Measurements from ENCODE around the gene IMP3.

IMP3 gene

GRCh38 chr15:75620058-75620820 is 19.8 kb downstream of the IMP3 start:
- no peak overlapping the region for H3K4me3 ChIP-seq (replicated peaks; ENCODE audit: low read depth, low read length)
- DNase-seq (ENCODE audit: extremely low read depth, insufficient read length) = no peak
- TF ChIP-seq CTCF (IDR thresholded peaks at IDR 0.05; ENCODE audit: insufficient read depth, low read length, poor library complexity, severe bottlenecking) = no peak
- H3K36me3 ChIP-seq (ENCODE audit: control insufficient read depth, insufficient read depth, low read length) = peaks cover 15% of the 10 kb centered on the region
- no peaks in the 10 kb centered on the region for H3K27me3 ChIP-seq (replicated peaks; ENCODE audit: control insufficient read depth, insufficient read depth, low read length)

GRCh38 chr15:75616766-75617165 is 23.3 kb downstream of the IMP3 start:
- Histone ChIP-seq H3K27me3 (replicated peaks; ENCODE audit: control insufficient read depth, insufficient read depth, low read length) (no peaks in the 10 kb centered on the region), H3K4me3 (replicated peaks; ENCODE audit: low read depth, low read length) (no peak overlapping the region), H3K36me3 (ENCODE audit: control insufficient read depth, insufficient read depth, low read length) (peaks cover 21% of the 10 kb centered on the region)
- TF ChIP-seq CTCF (IDR thresholded peaks at IDR 0.05; ENCODE audit: insufficient read depth, low read length, poor library complexity, severe bottlenecking) = no peak
- no peak for DNase-seq (ENCODE audit: extremely low read depth, insufficient read length)

DNA sequence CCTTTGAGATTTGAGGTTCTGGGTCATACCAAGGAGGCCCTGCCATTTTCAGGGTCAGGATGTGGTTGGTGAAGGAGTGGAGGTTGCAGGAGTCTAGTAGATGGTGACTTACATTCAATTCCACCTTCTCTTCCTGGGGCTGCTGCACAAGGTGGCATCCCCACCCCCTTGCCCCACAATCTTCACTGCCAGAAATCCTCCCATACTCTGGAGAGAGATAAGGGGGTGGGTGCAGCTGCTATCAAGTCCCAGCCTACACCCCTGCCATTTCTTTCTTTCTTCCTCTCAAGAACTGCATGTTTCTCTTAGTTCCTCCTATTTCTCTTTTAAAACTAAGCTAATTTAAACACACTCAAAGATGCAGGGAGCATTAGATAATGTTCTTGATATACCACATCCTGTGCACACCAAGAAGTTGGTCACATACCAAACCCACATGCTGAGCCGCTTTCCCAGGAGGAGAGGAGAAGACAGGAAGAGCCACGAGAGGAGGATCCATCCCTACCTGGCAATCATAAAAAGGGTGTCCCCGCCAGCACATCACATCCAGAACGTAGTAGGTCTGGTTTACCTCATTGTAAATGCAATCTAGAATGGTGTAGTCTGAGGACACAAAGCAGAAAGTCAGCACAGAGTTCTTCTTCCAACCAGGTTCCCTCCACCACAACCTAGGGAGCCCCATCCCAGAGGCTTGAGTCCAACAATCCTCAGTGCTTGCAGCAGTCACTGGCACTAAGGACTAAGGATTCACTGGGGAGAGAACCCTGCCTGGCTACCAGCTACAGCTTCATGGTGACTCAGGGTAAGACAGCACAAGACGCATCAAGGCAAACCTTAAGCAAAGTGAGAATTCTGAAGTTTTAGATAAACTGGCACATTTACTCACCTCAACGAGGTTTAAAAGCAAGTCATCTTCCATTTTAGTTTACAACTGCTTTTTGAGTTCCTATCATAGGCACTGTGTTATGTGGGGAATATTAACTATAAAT is 33.0 kb downstream of the IMP3 start:
- Histone ChIP-seq H3K36me3 (ENCODE audit: control insufficient read depth, insufficient read depth, low read length) (peaks cover 23% of the 10 kb centered on the region), H3K4me3 (replicated peaks; ENCODE audit: low read depth, low read length) (no peak overlapping the region), H3K27me3 (replicated peaks; ENCODE audit: control insufficient read depth, insufficient read depth, low read length) (no peaks in the 10 kb centered on the region)
- DNase-seq (ENCODE audit: extremely low read depth, insufficient read length) = no peak
- no peak for TF ChIP-seq CTCF (IDR thresholded peaks at IDR 0.05; ENCODE audit: insufficient read depth, low read length, poor library complexity, severe bottlenecking)

GRCh38 chr15:75606026-75606425 is 34.0 kb downstream of the IMP3 start:
- TF ChIP-seq CTCF (IDR thresholded peaks at IDR 0.05; ENCODE audit: insufficient read depth, low read length, poor library complexity, severe bottlenecking) = no peak
- Histone ChIP-seq H3K36me3 (ENCODE audit: control insufficient read depth, insufficient read depth, low read length) (peaks cover 23% of the 10 kb centered on the region), H3K4me3 (replicated peaks; ENCODE audit: low read depth, low read length) (no peak overlapping the region), H3K27me3 (replicated peaks; ENCODE audit: control insufficient read depth, insufficient read depth, low read length) (no peaks in the 10 kb centered on the region)
- no peak for DNase-seq (ENCODE audit: extremely low read depth, insufficient read length)

DNA sequence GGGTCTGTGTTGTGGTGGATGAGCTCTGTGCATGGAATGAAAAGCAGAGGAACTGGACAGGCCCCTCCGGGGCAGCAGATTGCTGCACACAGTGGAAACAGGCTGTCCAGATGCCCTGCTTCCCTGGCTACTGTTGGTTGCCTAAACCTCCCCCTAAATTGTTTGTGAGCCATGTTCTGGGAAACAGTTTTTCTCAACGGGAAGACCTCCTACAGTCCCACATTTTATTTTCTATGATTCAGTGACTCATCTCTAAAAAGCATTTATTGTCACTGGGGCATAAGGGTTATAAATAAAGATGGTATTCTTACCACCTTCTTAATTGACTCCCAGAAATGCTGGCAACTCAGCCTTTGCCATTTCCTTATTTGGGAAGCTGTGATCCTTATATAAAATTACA is 40.6 kb downstream of the IMP3 start:
- H3K36me3 ChIP-seq (ENCODE audit: control insufficient read depth, insufficient read depth, low read length) = peaks cover 17% of the 10 kb centered on the region
- TF ChIP-seq CTCF (IDR thresholded peaks at IDR 0.05; ENCODE audit: insufficient read depth, low read length, poor library complexity, severe bottlenecking) = no peak

More for the DNA sequence above, 40.6 kb downstream of the IMP3 start:
- H3K27me3 ChIP-seq (replicated peaks; ENCODE audit: control insufficient read depth, insufficient read depth, low read length) = no peaks in the 10 kb centered on the region
- no peak for DNase-seq (ENCODE audit: extremely low read depth, insufficient read length)
- no peak overlapping the region for H3K4me3 ChIP-seq (replicated peaks; ENCODE audit: low read depth, low read length)

All from GM06990 (cell line).